H9 (cell line): ENCODE data around the gene F2RL3. TPM values are rescaled to one million over a fixed set of nuclear protein-coding genes. Genes with fewer than 3 reads are reported as not detected.

Experiments used
- DNase-seq: peaks from one replicate; pipeline ENCODE4 v3.0.0-alpha.2; 2017
- H2AFZ ChIP-seq: one replicate; pipeline ENCODE4 v1.6.1; 2013; ENCODE audit warnings: mild to moderate bottlenecking, low read length, control low read depth, moderate library complexity
- H2AK5ac ChIP-seq: 2 replicates; pipeline ENCODE4 v1.6.1; 2013; ENCODE audit warnings: low read length, control low read depth, mixed read lengths; ENCODE audit not compliant: insufficient read length
- H2BK120ac ChIP-seq: one replicate; pipeline ENCODE4 v1.6.1; 2013; ENCODE audit warnings: low read depth, mild to moderate bottlenecking, low read length, control low read depth, inconsistent platforms; ENCODE audit not compliant: poor library complexity, severe bottlenecking
- H2BK12ac ChIP-seq: 2 replicates; pipeline ENCODE4 v1.6.1; 2013; ENCODE audit warnings: low read length, control low read depth, mixed read lengths, low read depth; ENCODE audit not compliant: insufficient read length
- H2BK15ac ChIP-seq: 2 replicates; pipeline ENCODE4 v1.6.1; 2013; ENCODE audit warnings: low read depth, low read length, control low read depth
- H2BK20ac ChIP-seq: one replicate; pipeline ENCODE4 v1.6.1; 2013; ENCODE audit warnings: low read depth, mild to moderate bottlenecking, low read length, control low read depth, inconsistent platforms; ENCODE audit not compliant: poor library complexity, severe bottlenecking
- H2BK5ac ChIP-seq: 2 replicates; pipeline ENCODE4 v1.6.1; 2013; ENCODE audit warnings: low read length, control low read depth, mixed read lengths; ENCODE audit not compliant: insufficient read length
- H3K14ac ChIP-seq: 2 replicates; pipeline ENCODE4 v1.6.1; 2013; ENCODE audit warnings: low read length, control low read depth; ENCODE audit not compliant: insufficient read depth
- H3K18ac ChIP-seq: 2 replicates; pipeline ENCODE4 v1.6.1; 2013; ENCODE audit warnings: low read depth, mild to moderate bottlenecking, mixed read lengths, low read length, control low read depth; ENCODE audit not compliant: insufficient read length
- H3K23ac ChIP-seq: 2 replicates; pipeline ENCODE4 v1.6.1; 2013; ENCODE audit warnings: low read length, control low read depth, mixed read lengths, low read depth; ENCODE audit not compliant: insufficient read length
- H3K23me2 ChIP-seq: 2 replicates; pipeline ENCODE4 v1.6.1; 2013; ENCODE audit warnings: low read depth, mild to moderate bottlenecking, mixed read lengths, low read length, control low read depth; ENCODE audit not compliant: insufficient read length, poor library complexity, severe bottlenecking
- H3K27ac ChIP-seq: 2 replicates; pipeline ENCODE4 v1.5.1; 2013; ENCODE audit warnings: low read length, control low read depth, mixed read lengths, low read depth; ENCODE audit not compliant: insufficient read length
- H3K27me3 ChIP-seq: 2 replicates; pipeline ENCODE4 v1.6.1; 2013; ENCODE audit warnings: low read length, control low read depth, inconsistent platforms; ENCODE audit not compliant: insufficient read depth
- H3K4ac ChIP-seq: 2 replicates; pipeline ENCODE4 v1.6.1; 2013; ENCODE audit warnings: low read depth, mild to moderate bottlenecking, control low read depth, inconsistent platforms, low read length, moderate library complexity
- H3K4me1 ChIP-seq: 2 replicates; pipeline ENCODE4 v1.6.1; 2013; ENCODE audit warnings: low read length, control low read depth, inconsistent platforms; ENCODE audit not compliant: insufficient read depth
- H3K4me2 ChIP-seq: 2 replicates; pipeline ENCODE4 v1.6.1; 2013; ENCODE audit warnings: low read length, control low read depth, mixed read lengths; ENCODE audit not compliant: insufficient read length, insufficient read depth
- H3K56ac ChIP-seq: 2 replicates; pipeline ENCODE4 v1.6.1; 2013; ENCODE audit warnings: low read depth, mild to moderate bottlenecking, mixed read lengths, low read length, control low read depth; ENCODE audit not compliant: insufficient read length
- H3K79me1 ChIP-seq: 2 replicates; pipeline ENCODE4 v1.6.1; 2013; ENCODE audit warnings: low read depth, mild to moderate bottlenecking, moderate library complexity, low read length, control low read depth, inconsistent platforms; ENCODE audit not compliant: insufficient read depth, poor library complexity, severe bottlenecking
- H3K79me2 ChIP-seq: 2 replicates; pipeline ENCODE4 v1.6.1; 2013; ENCODE audit warnings: low read length, control low read depth, inconsistent platforms; ENCODE audit not compliant: insufficient read depth
- H3K9ac ChIP-seq: 2 replicates; pipeline ENCODE4 v1.6.1; 2013; ENCODE audit warnings: low read length, control low read depth, mixed read lengths; ENCODE audit not compliant: insufficient read length; ENCODE audit errors: extremely low read depth
- H3K9me3 ChIP-seq: one replicate; pipeline ENCODE4 v1.6.1; 2013; ENCODE audit warnings: low read depth, low read length, inconsistent platforms; ENCODE audit not compliant: control insufficient read depth
- H3T11ph ChIP-seq: one replicate; pipeline ENCODE4 v1.6.1; 2013; ENCODE audit warnings: mild to moderate bottlenecking, low read length, control low read depth, inconsistent platforms
- H4K20me1 ChIP-seq: one replicate; pipeline ENCODE4 v1.6.1; 2013; ENCODE audit not compliant: control insufficient read depth, insufficient read length, insufficient read depth
- H4K5ac ChIP-seq: 2 replicates; pipeline ENCODE4 v1.6.1; 2013; ENCODE audit warnings: low read depth, mild to moderate bottlenecking, mixed read lengths, low read length, control low read depth; ENCODE audit not compliant: insufficient read length
- H4K8ac ChIP-seq: replicated peaks from 2 replicates; pipeline ENCODE4 v1.6.1; 2013; ENCODE audit warnings: low read length, control low read depth, mixed read lengths, low read depth; ENCODE audit not compliant: insufficient read length
- H4K91ac ChIP-seq: 2 replicates; pipeline ENCODE4 v1.6.1; 2013; ENCODE audit warnings: low read depth, mild to moderate bottlenecking, moderate library complexity, mixed read lengths, low read length, control low read depth; ENCODE audit not compliant: insufficient read length
- H3K27ac Mint-ChIP-seq, 3 experiments: 2 replicates in 2 of 3; 3 replicates in 1 of 3; pipeline ENCODE4 v1.8.0; 2020 to 2021; ENCODE audit warnings: mixed read lengths in 3 of 3, mild to moderate bottlenecking in 1 of 3, moderate library complexity in 1 of 3
- H3K27me3 Mint-ChIP-seq: 2 replicates; pipeline ENCODE4 v1.8.0; 2021; ENCODE audit warnings: low read depth, mild to moderate bottlenecking, moderate library complexity, mixed read lengths
- H3K36me3 Mint-ChIP-seq, 3 experiments: 2 replicates in 2 of 3; 3 replicates in 1 of 3; pipeline ENCODE4 v1.8.0; 2020 to 2021; ENCODE audit warnings: low read depth in 3 of 3, mixed read lengths in 3 of 3; ENCODE audit not compliant: insufficient read depth in 1 of 3
- H3K4me1 Mint-ChIP-seq, 2 experiments: 2 replicates each; pipeline ENCODE4 v1.8.0; 2020; ENCODE audit warnings: mixed read lengths in 2 of 2
- H3K4me3 Mint-ChIP-seq, 2 experiments: 2 replicates in 1 of 2; 3 replicates in 1 of 2; pipeline ENCODE4 v1.8.0; 2020 to 2021; ENCODE audit warnings: mild to moderate bottlenecking in 2 of 2, mixed read lengths in 2 of 2, moderate library complexity in 1 of 2
- H3K9me3 Mint-ChIP-seq, 2 experiments: 2 replicates in 1 of 2; 3 replicates in 1 of 2; pipeline ENCODE4 v1.8.0; 2020; ENCODE audit warnings: mild to moderate bottlenecking in 2 of 2, mixed read lengths in 2 of 2, moderate library complexity in 1 of 2
- WGBS: extraction: QIAGEN DNeasy Blood & Tissue Kit; methylation state at CpG from one replicate; pipeline ENCODE4 v1.1.7; 2013; ENCODE audit warnings: missing lambda C conversion rate, low lambda C conversion rate, mixed read lengths; ENCODE audit not compliant: insufficient read length; ENCODE audit errors: extremely low coverage; 5-methylcytosine and 5-hydroxymethylcytosine counted together
- total RNA-seq: library from RNA; stranded (reverse); gene quantifications from 2 replicates; pipeline ENCODE4 v1.2.1, GENCODE V29; 2021
- TF ChIP-seq, protein P1 (sequence below): fragments of 200-600 bp; sonication (generic); conservative IDR thresholded peaks from 3 replicates; pipeline ENCODE4 v1.8.0; 2021; ENCODE audit warnings: antibody characterized with exemption, mild to moderate bottlenecking

The F2RL3 gene
- total RNA-seq, 1 experiment from 2014 or later = not detected

- WGBS = no CpG with 5 or more reads among the region's 30 CpGs
- H3K79me1 ChIP-seq = no peaks in the 10 kb centered on the region
- H2AK5ac ChIP-seq = no peak overlapping the region
- no peak for DNase-seq
- H3K4me3 Mint-ChIP-seq = peak overlapping the region; percentile 63 to 85
- H3K9me3 ChIP-seq = no peaks in the 10 kb centered on the region
- TF ChIP-seq, protein P1, sequence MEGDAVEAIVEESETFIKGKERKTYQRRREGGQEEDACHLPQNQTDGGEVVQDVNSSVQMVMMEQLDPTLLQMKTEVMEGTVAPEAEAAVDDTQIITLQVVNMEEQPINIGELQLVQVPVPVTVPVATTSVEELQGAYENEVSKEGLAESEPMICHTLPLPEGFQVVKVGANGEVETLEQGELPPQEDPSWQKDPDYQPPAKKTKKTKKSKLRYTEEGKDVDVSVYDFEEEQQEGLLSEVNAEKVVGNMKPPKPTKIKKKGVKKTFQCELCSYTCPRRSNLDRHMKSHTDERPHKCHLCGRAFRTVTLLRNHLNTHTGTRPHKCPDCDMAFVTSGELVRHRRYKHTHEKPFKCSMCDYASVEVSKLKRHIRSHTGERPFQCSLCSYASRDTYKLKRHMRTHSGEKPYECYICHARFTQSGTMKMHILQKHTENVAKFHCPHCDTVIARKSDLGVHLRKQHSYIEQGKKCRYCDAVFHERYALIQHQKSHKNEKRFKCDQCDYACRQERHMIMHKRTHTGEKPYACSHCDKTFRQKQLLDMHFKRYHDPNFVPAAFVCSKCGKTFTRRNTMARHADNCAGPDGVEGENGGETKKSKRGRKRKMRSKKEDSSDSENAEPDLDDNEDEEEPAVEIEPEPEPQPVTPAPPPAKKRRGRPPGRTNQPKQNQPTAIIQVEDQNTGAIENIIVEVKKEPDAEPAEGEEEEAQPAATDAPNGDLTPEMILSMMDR = no peak
- H2AFZ ChIP-seq = no peak overlapping the region
- H4K91ac ChIP-seq = no peak overlapping the region
- no peak overlapping the region for H3K4ac ChIP-seq
- no peak overlapping the region for H3K27ac ChIP-seq
- no peak overlapping the region for H2BK20ac ChIP-seq
- no peak overlapping the region for H2BK5ac ChIP-seq
- H3K27me3 Mint-ChIP-seq = peaks cover 31% of the 10 kb centered on the region
- no peaks in the 10 kb centered on the region for H3K4me1 ChIP-seq
- H3K18ac ChIP-seq = no peak overlapping the region
- no peak overlapping the region for H2BK120ac ChIP-seq
- no peak overlapping the region for H2BK15ac ChIP-seq
- H3T11ph ChIP-seq = no peak overlapping the region
- no peak overlapping the region for H3K9ac ChIP-seq
- H3K23me2 ChIP-seq = peaks cover 11% of the 10 kb centered on the region
- no peaks in the 10 kb centered on the region; a peak in 1 of 5 replicates for H3K9me3 Mint-ChIP-seq
- no peak overlapping the region for H2BK12ac ChIP-seq
- H4K20me1 ChIP-seq = peaks cover 3% of the 10 kb centered on the region
- 0 out of 2 replicates have a peak overlapping the region, but pooled peaks have one; percentile 50 for H3K14ac ChIP-seq
- no peaks in the 10 kb centered on the region for H3K79me2 ChIP-seq
- H3K36me3 Mint-ChIP-seq = no peaks in the 10 kb centered on the region
- H3K4me1 Mint-ChIP-seq = peaks cover 0 to 9% of the 10 kb centered on the region in 2 experiments; a peak in 3 of 4 replicates
- H3K4me2 ChIP-seq = peak overlapping the region; percentile 54
- H3K27me3 ChIP-seq = peaks cover 4% of the 10 kb centered on the region; the same call in 1 of the 2 replicates
- H4K5ac ChIP-seq = no peak overlapping the region
- H3K27ac Mint-ChIP-seq = no peak overlapping the region
- H3K56ac ChIP-seq = no peak overlapping the region
- H4K8ac ChIP-seq = no peak overlapping the region
- no peak overlapping the region for H3K23ac ChIP-seq
These were observed 9.0 kb downstream of the F2RL3 start for GRCh38 chr19:16897856-16898161.
